Measurements from ENCODE around the gene DDX10.

Gene DDX10

GRCh38 chr11:108835624-108836023 lies 170.8 kb downstream of the DDX10 start:
- TF ChIP-seq CTCF (IDR thresholded peaks at IDR 0.05) (no peak), ZFX (IDR thresholded peaks at IDR 0.05; ENCODE audit: borderline replicate concordance) (no peak)
- H3K27ac ChIP-seq = no peak overlapping the region

DNA sequence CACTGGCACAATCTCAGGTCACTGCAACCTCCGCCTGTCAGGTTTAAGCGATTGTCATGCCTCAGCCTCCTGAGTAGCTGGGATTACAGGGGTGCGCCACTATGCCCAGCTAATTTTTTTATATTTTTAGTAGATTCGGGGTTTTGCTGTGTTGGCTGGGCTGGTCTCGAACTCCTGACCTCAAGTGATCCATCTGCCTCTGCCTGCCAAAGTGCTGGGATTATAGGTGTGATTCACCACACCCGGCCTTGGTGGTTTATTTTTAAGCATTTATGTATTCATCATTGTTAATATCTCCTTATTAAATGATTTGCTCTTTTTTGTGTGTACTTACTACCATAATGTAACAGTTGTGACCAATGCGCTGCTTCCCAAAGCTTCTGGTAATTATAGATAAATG lies 171.7 kb downstream of the DDX10 start:
- no peak overlapping the region for H3K27ac ChIP-seq
- TF ChIP-seq ZFX (IDR thresholded peaks at IDR 0.05; ENCODE audit: borderline replicate concordance) = no peak
- no peak for TF ChIP-seq CTCF (IDR thresholded peaks at IDR 0.05)

GRCh38 chr11:108838102-108838791 lies 173.4 kb downstream of the DDX10 start:
- no peak for TF ChIP-seq CTCF (IDR thresholded peaks at IDR 0.05)
- TF ChIP-seq ZFX (IDR thresholded peaks at IDR 0.05; ENCODE audit: borderline replicate concordance) = no peak
- no peak overlapping the region for H3K27ac ChIP-seq

DNA sequence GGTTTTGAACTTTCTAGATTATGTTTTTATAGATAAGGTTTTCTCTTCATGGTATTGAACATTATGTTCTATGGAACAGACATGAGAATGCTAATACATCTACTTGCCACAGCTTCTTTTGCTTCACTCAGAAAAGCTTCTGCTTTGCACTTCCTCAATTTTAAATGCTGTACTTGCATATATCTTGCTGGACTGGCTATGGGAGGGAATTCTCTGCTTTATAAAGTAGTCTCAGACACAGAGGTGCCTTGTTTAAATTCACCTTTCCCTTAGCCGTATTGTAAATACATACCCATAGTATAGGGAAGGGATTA lies 173.9 kb downstream of the DDX10 start:
- TF ChIP-seq ZFX (IDR thresholded peaks at IDR 0.05; ENCODE audit: borderline replicate concordance) (no peak), CTCF (IDR thresholded peaks at IDR 0.05) (no peak)
- no peak overlapping the region for H3K27ac ChIP-seq

DNA sequence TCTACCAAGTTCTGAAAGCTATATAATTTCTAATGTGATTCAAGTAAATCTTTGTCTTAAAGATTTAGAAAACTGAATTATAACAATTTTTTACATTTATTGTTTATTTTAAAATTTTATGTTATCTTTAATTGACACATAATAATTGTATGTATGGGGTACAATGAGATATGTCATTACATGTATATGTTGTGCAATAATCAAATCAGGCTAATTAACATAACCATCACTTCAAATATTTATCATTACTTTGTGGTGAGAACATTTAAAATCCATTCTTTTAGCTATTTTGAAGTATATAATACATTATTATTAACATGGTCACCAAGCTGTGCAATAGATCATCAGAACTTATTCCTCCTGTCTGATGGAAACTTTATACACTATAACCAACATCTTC lies 181.1 kb downstream of the DDX10 start:
- H3K27ac ChIP-seq = no peak overlapping the region
- no peak for TF ChIP-seq ZFX (IDR thresholded peaks at IDR 0.05; ENCODE audit: borderline replicate concordance)

DNA sequence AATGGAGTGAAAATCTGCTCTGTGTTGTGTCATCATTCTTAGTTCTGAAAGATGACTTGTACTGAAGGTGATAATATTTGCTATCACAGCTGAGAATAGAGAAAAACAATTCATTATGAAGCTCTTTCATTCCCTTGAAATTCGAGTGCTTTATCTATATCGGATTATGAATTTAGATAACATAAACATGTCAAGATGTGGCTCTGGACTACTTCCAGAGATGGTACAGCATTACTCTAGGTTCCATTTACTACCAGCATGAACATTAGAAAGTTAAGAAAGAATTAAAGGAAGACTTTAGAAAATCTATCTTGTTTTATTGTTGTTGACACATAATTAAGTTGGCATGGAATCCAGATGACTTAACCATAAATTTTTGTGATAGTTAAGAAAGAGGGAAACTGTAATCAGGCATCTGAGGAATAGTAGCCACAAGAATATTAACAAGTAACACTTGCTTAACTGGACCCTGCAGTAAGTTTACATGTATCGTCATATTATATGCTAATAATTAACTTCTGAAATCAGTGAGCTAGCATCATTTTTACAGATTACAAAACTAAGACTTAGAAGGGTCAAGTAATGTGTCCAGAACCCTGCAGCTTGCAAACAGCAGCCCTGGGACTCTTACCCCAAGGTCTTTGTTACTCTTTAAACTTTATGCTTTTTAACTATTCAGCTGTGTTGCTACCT lies 182.6 kb downstream of the DDX10 start:
- no peak overlapping the region for H3K27ac ChIP-seq
- TF ChIP-seq CTCF (IDR thresholded peaks at IDR 0.05) (no peak), ZFX (IDR thresholded peaks at IDR 0.05; ENCODE audit: borderline replicate concordance) (no peak)

GRCh38 chr11:108851781-108852180 lies 186.9 kb downstream of the DDX10 start:
- no peak overlapping the region for H3K27ac ChIP-seq
- no peak for TF ChIP-seq CTCF (IDR thresholded peaks at IDR 0.05)
- TF ChIP-seq ZFX (IDR thresholded peaks at IDR 0.05; ENCODE audit: borderline replicate concordance) = no peak
